Endodermal cell (in vitro differentiated cells): ENCODE measurements around the gene ZSWIM6. TPM values are rescaled to one million over a fixed set of nuclear protein-coding genes. Genes with fewer than 3 reads are reported as not detected.

Experiments
- DNase-seq: peaks from one replicate; pipeline ENCODE4 v3.0.0-alpha.2; 2017
- H3K27ac ChIP-seq: 2 replicates; pipeline ENCODE4 v1.5.1; 2013; ENCODE audit warnings: mild to moderate bottlenecking, low read depth, low read length, moderate library complexity
- H3K27me3 ChIP-seq: 2 replicates; pipeline ENCODE4 v1.6.1; 2013; ENCODE audit warnings: mild to moderate bottlenecking, low read length, moderate library complexity; ENCODE audit not compliant: insufficient read depth, control insufficient read depth, poor library complexity, severe bottlenecking
- H3K36me3 ChIP-seq: 2 replicates; pipeline ENCODE4 v1.7.0; 2013; ENCODE audit warnings: mild to moderate bottlenecking, low read length, moderate library complexity; ENCODE audit not compliant: control insufficient read depth, insufficient read depth
- H3K4me1 ChIP-seq: one replicate; pipeline ENCODE4 v1.7.0; 2013; ENCODE audit warnings: low read length; ENCODE audit not compliant: control insufficient read depth, insufficient read depth
- H3K4me3 ChIP-seq: 2 replicates; pipeline ENCODE4 v1.5.1; 2013; ENCODE audit warnings: mild to moderate bottlenecking, low read length, moderate library complexity
- H3K9ac ChIP-seq: 2 replicates; pipeline ENCODE4 v1.6.1; 2013; ENCODE audit warnings: mild to moderate bottlenecking, low read length, moderate library complexity; ENCODE audit not compliant: poor library complexity, severe bottlenecking; ENCODE audit errors: extremely low read depth
- H3K9me3 ChIP-seq: 2 replicates; pipeline ENCODE4 v1.6.1; 2013; ENCODE audit warnings: mild to moderate bottlenecking, low read length, moderate library complexity; ENCODE audit not compliant: control insufficient read depth
- H3K27ac Mint-ChIP-seq: 2 replicates; pipeline ENCODE4 v1.8.0; 2020; ENCODE audit warnings: mixed read lengths
- H3K27me3 Mint-ChIP-seq: 2 replicates; pipeline ENCODE4 v1.8.0; 2021; ENCODE audit warnings: mild to moderate bottlenecking, mixed read lengths; ENCODE audit not compliant: insufficient read depth
- H3K36me3 Mint-ChIP-seq: 2 replicates; pipeline ENCODE4 v1.8.0; 2020; ENCODE audit warnings: low read depth, mixed read lengths
- H3K4me1 Mint-ChIP-seq: 2 replicates; pipeline ENCODE4 v1.8.0; 2020; ENCODE audit warnings: mixed read lengths
- H3K4me3 Mint-ChIP-seq: 2 replicates; pipeline ENCODE4 v1.8.0; 2020; ENCODE audit warnings: mild to moderate bottlenecking, moderate library complexity, mixed read lengths
- H3K9me3 Mint-ChIP-seq: 2 replicates; pipeline ENCODE4 v1.8.0; 2020; ENCODE audit warnings: mild to moderate bottlenecking, mixed read lengths
- CTCF ChIP-seq: fragments of 200-600 bp; sonication (generic); conservative IDR thresholded peaks from 2 replicates; pipeline ENCODE4 v1.5.0; 2021; ENCODE audit warnings: antibody characterized with exemption, mild to moderate bottlenecking
- WGBS, 2 experiments: methylation state at CpG; one replicate each; pipeline versions ENCODE4 v1.1.5 to v1.1.7; 2013; ENCODE audit warnings: missing lambda C conversion rate in 2 of 2, mixed read lengths in 1 of 2; ENCODE audit not compliant: insufficient coverage in 1 of 2, insufficient read length in 1 of 2; 5-methylcytosine and 5-hydroxymethylcytosine counted together
- total RNA-seq, 2 donors: library from RNA; stranded (reverse); fragmentation: NEBNext Ultra II Directional in 1 of 2; extraction: Animal tissue kit (Norgen Biotek cat#: 25700) in 1 of 2; gene quantifications; 2 replicates in 1 of 2; 3 replicates in 1 of 2; pipeline ENCODE4 v1.2.1, GENCODE V29; 2021

Gene ZSWIM6
- total RNA-seq, 2 donors from 2014 or later, result 18.1 to 18.8 TPM

- no peak overlapping the region for H3K27ac Mint-ChIP-seq
- H3K9ac ChIP-seq, result no peak overlapping the region
- H3K27me3 Mint-ChIP-seq, result no peaks in the 10 kb centered on the region
- TF ChIP-seq CTCF, result no peak
- no peak overlapping the region for H3K4me3 ChIP-seq
- H3K9me3 ChIP-seq, result peaks cover 45% of the 10 kb centered on the region
- no peak overlapping the region for H3K27ac ChIP-seq
- no peak for DNase-seq
- H3K9me3 Mint-ChIP-seq, result peaks cover 35% of the 10 kb centered on the region
- H3K36me3 ChIP-seq, result peaks cover 7% of the 10 kb centered on the region
- H3K36me3 Mint-ChIP-seq, result peaks cover 26% of the 10 kb centered on the region
- WGBS, 2 experiments, result 92 to 98% methylated on average over 3 of the region's 3 CpGs
- H3K4me1 Mint-ChIP-seq, result no peaks in the 10 kb centered on the region
- no peak overlapping the region for H3K4me3 Mint-ChIP-seq
- no peaks in the 10 kb centered on the region for H3K4me1 ChIP-seq
- no peaks in the 10 kb centered on the region for H3K27me3 ChIP-seq
These were observed 108.0 kb downstream of the ZSWIM6 start for GRCh38 chr5:61440086-61440485.

GRCh38 chr5:61440596-61440995 lies 108.5 kb downstream of the ZSWIM6 start:
- H3K27ac Mint-ChIP-seq, result no peak overlapping the region
- H3K27me3 Mint-ChIP-seq, result no peaks in the 10 kb centered on the region
- H3K27ac ChIP-seq, result no peak overlapping the region
- peaks cover 35% of the 10 kb centered on the region for H3K9me3 Mint-ChIP-seq
- no peak for DNase-seq
- no peak overlapping the region for H3K4me3 ChIP-seq
- H3K9ac ChIP-seq, result no peak overlapping the region
- no peaks in the 10 kb centered on the region for H3K27me3 ChIP-seq
- no peak overlapping the region for H3K4me3 Mint-ChIP-seq
- H3K36me3 ChIP-seq, result peaks cover 8% of the 10 kb centered on the region
- TF ChIP-seq CTCF, result no peak
- H3K4me1 Mint-ChIP-seq, result no peaks in the 10 kb centered on the region
- H3K9me3 ChIP-seq, result peaks cover 45% of the 10 kb centered on the region
- H3K36me3 Mint-ChIP-seq, result peaks cover 30% of the 10 kb centered on the region
- 79% methylated on average over 3 of the region's 3 CpGs; no CpG with 5 or more reads in 1 of the 2 experiments for WGBS, 2 experiments
- no peaks in the 10 kb centered on the region for H3K4me1 ChIP-seq

- H3K4me1 ChIP-seq, result no peaks in the 10 kb centered on the region
- H3K36me3 ChIP-seq, result peaks cover 18% of the 10 kb centered on the region
- H3K9ac ChIP-seq, result no peak overlapping the region
- peaks cover 47% of the 10 kb centered on the region for H3K9me3 ChIP-seq
- peaks cover 42% of the 10 kb centered on the region for H3K9me3 Mint-ChIP-seq
- TF ChIP-seq CTCF, result no peak
- H3K4me3 Mint-ChIP-seq, result no peak overlapping the region
- no peak overlapping the region for H3K27ac ChIP-seq
- H3K27me3 ChIP-seq, result no peaks in the 10 kb centered on the region
- peaks cover 37% of the 10 kb centered on the region for H3K36me3 Mint-ChIP-seq
- no peaks in the 10 kb centered on the region for H3K4me1 Mint-ChIP-seq
- 95 to 100% methylated on average over 4 of the region's 4 CpGs for WGBS, 2 experiments
- H3K4me3 ChIP-seq, result no peak overlapping the region
- H3K27ac Mint-ChIP-seq, result no peak overlapping the region
- no peaks in the 10 kb centered on the region for H3K27me3 Mint-ChIP-seq
- no peak for DNase-seq
These were observed 109.7 kb downstream of the ZSWIM6 start for GRCh38 chr5:61441742-61442141.
